ENCODE data around the gene FGF10. TPM values are rescaled to one million over a fixed set of nuclear protein-coding genes. Genes with fewer than 3 reads are reported as not detected.

The FGF10 gene
- total RNA-seq, 1 donor from 2014 or later, result 3.5 TPM

DNA sequence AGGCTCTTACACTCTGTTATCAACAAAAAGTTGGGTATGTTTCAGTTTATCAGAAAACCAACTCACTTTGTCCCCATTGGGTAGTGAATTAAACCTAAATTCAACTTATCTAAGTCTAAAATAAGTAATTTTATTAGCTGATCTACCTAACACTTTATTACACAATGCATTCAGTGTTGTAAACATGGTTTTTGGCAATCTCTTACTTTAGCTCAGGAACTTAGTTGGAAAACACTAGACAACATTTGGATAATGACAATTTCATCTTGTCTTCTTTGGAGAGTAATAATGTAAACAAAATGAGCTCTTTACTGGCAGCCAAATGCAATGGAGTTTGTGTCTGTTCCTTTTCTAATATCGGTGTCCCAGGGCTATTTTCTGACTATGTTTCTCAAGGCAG, 33.0 kb downstream of the FGF10 start:
- no peak for DNase-seq (ENCODE audit: low spot score)

DNA sequence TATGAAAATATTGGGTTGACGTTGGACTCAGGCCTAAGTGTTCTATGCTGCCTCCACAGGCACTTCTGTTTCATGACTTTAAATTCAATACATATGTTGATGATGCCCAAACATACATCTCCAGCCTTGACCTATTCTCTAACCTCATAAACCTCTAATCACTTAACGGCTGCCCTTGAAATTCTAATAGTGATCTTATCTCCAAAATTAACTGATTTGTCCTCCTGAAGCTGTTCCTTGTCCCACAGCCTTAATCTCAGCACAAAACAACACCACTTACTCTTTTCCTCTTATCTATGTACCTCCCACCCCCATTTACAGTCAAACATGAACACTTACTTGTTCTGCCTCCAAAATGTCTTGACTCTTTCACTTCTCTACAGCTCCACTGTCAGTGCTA, 43.3 kb downstream of the FGF10 start:
- no peak for DNase-seq (ENCODE audit: low spot score)

DNA sequence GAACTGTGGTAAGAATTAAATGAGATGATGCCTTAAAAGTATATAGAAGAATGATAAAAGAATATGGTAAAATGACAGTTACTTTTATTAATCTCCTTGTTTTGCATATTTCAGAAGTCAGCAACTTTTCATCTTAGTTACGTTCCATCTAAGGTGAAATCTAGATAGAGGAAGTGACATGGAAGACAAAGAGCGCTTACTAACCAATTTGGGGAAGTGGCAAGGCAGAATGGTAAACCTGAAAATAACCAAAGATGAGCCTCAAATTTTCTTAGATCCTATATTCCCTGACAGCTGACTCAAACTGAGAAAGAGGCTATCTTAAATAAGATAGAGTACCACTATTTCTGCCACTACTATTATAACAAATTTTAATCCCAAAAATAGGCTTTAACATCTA, 52.5 kb downstream of the FGF10 start:
- DNase-seq (ENCODE audit: low spot score), result no peak

DNA sequence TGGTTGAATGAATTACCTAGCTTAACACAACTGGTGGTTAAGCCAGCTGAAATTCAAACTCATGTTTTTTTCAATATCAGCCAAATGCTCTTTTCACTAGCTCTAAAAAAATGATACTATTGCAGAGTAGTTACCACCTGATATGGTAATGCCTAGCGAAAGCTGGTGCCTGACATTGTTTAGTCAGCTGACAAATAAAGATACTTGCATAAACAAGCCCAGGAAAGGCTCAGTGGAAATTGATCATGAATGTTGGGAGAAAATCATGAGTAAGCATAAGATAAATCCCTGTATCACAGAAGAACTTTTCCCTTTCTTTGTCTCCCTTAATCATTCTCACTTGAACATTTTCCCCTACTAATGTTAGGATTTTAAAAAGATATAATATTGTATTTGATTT, 54.6 kb downstream of the FGF10 start:
- DNase-seq (ENCODE audit: low spot score), result no peak

GRCh38 chr5:44332285-44332971, 56.8 kb downstream of the FGF10 start:
- DNase-seq (ENCODE audit: low spot score), result no peak

- DNase-seq (ENCODE audit: low spot score), result no peak
Measured at GRCh38 chr5:44331471-44332050, 57.7 kb downstream of the FGF10 start.

- no peak for DNase-seq (ENCODE audit: low spot score)
Measured at GRCh38 chr5:44329716-44330115, 59.5 kb downstream of the FGF10 start.

DNA sequence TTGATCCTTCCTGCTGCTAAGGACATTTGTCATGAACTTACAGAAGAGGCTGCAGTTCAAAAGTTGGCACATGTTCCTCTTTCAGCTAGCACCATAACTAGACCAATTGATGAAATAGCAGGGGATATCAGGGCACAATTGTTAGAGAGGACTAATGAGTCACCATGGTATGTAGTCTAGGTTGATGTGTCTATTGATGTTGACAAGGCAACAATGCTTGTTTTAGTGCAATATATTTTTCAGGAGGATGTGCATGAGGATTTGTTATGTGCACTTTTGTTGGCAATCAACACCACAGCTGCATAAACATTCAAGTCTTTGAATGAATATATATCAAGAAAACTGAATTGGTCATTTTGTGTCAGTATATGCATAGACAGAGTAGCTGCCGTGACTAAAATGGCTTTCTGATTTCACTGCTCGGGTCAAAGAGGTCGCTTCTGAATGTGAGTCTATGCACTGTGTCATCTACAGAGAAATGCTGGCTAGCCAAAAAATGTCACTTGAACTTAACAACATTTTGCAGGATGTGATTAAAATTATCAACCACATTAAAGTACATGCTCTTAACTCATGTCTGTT, 68.0 kb downstream of the FGF10 start:
- DNase-seq (ENCODE audit: low spot score), result no peak

DNA sequence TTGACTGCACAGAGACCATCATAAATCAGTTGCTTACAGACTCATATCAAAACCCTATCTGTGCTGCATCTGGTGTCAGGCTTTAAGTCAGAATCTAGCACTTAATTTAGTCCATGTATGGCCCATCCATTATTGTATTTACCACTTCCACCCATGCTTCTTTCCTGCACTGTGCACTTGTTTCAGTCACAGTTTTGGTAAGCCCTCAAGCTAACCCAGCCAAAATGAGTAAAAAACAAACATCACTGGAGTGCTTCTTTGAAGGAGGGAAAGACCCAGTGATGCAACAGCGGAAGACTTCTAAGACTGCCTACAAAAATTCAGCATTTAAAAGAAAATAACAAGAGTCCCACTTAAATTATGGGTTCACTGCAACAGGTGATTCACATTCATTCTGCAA, 69.0 kb downstream of the FGF10 start:
- DNase-seq (ENCODE audit: low spot score), result no peak

DNA sequence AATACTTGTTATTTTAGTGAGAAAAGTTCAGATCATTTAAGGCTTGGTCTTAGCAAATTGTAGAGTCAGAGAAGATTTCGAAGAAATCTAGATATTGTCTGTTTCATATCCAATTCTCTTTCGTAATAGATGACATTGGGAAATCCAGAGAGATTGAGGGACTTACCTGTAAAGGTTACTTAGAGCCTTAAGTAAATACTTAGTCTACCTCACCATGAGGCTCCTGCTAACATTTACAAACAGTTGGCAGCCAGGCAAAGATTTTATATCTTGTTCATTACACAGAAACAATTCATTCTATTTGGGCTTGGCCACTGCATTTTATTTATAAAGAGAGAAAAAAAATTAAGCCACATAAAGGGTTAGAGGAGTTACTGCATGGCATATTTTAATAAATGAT, 70.3 kb downstream of the FGF10 start:
- DNase-seq (ENCODE audit: low spot score), result no peak

GRCh38 chr5:44312374-44312773, 76.8 kb downstream of the FGF10 start:
- no peak for DNase-seq (ENCODE audit: low spot score)

- DNase-seq (ENCODE audit: low spot score), result no peak
Measured at GRCh38 chr5:44300551-44300950, 88.7 kb downstream of the FGF10 start.

- DNase-seq (ENCODE audit: low spot score), result no peak
Measured at GRCh38 chr5:44299394-44299793, 89.8 kb downstream of the FGF10 start.

- DNase-seq (ENCODE audit: low spot score), result no peak
Measured at GRCh38 chr5:44294516-44294915, 94.7 kb downstream of the FGF10 start.

GRCh38 chr5:44292736-44293135, 96.5 kb downstream of the FGF10 start:
- DNase-seq (ENCODE audit: low spot score), result no peak

DNA sequence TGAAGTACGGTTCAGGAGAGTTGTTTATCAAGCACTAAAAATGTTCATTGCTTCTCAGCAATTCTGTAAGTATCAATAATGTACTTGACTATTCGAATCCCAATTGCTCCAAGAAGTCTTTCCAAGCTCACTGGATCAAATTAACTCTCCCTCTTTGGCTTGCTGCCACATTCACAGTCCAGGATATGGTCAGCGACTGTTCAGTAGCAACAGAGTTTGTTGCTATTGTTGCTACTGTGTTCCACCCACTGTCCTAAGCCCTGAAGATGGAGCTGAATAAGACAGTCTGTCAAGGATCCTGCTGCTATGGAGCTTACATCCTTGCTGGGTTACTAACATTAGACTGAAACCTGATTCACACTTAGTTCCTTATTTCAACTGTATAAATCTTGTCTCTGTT, 110.8 kb downstream of the FGF10 start:
- DNase-seq (ENCODE audit: low spot score), result no peak

DNA sequence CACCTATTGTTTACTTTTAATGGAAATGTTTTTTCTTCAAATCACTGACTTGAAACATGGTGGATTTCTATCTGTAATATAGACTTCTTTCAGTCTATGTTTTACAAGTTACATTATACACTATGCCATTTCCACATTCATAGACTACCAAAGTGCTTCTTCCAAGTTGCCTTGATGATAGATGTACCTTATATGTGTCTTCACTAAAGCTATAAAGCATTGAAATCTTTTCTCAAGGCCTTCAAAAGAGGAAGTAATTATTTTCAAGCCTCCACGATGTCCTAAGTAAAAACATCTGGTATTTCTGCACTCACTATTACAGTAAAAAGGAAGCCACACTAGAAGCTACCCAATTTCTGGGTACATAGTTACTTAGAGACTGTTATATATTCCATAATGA, 113.3 kb downstream of the FGF10 start:
- DNase-seq (ENCODE audit: low spot score), result no peak

GRCh38 chr5:44275329-44275728, 113.9 kb downstream of the FGF10 start:
- DNase-seq (ENCODE audit: low spot score), result no peak

- DNase-seq (ENCODE audit: low spot score), result no peak
Measured at GRCh38 chr5:44267909-44268308, 121.3 kb downstream of the FGF10 start.

- DNase-seq (ENCODE audit: low spot score), result peak; percentile 32
Measured at GRCh38 chr5:44266882-44267576, 122.2 kb downstream of the FGF10 start.

DNA sequence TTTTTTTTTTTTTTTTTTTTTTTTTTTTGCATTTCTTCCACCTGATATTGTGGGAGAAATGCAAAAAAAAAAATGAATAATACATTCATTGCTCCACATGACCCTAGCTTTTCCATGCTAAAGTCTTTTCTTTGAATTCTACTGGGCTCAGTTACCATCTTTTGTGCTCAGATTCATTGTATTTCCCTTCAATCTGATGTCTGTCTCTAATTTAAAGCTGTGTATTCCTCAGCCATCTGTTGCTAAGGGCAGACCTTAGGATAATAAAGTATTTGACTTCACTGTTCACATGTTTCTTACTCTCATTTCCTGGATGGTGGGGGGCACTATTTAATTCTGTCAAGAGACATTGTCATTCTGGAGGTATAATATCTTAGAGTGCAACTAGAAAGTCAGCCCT, 123.5 kb downstream of the FGF10 start:
- DNase-seq (ENCODE audit: low spot score), result no peak

- DNase-seq (ENCODE audit: low spot score), result peak; percentile 43
Measured at GRCh38 chr5:44260793-44261192, 128.4 kb downstream of the FGF10 start.
